Activated naive CD4-positive, alpha-beta T cell treated with anti-CD3 and anti-CD28 coated beads for 36 hours (primary cell): ENCODE results near the gene CHAMP1. TPM values are rescaled to one million over a fixed set of nuclear protein-coding genes. Genes with fewer than 3 reads are reported as not detected.
A peak's percentile ranks its signal among the peaks of the same experiment; 100 is the strongest.

ENCODE experiments used
- CTCF ChIA-PET: fragments of 350-600 bp; sonication (Branson Sonifier 250); formaldehyde crosslinking; loops from one replicate; lab custom pipeline; 2021; ENCODE audit warnings: antibody characterized with exemption; lab: Charles Lee
- DNase-seq: peaks from one replicate; pipeline ENCODE4 v3.0.0-alpha.2; 2020
- H3K27ac Mint-ChIP-seq: one replicate; pipeline ENCODE4 v1.8.0; 2021; ENCODE audit warnings: mild to moderate bottlenecking, mixed read lengths
- H3K27me3 Mint-ChIP-seq: one replicate; pipeline ENCODE4 v1.8.0; 2021; ENCODE audit warnings: low read depth, mixed read lengths
- H3K36me3 Mint-ChIP-seq: one replicate; pipeline ENCODE4 v1.8.0; 2021; ENCODE audit warnings: low read depth, mixed read lengths
- H3K4me1 Mint-ChIP-seq: one replicate; pipeline ENCODE4 v1.8.0; 2021; ENCODE audit warnings: low read depth, mixed read lengths
- H3K4me3 Mint-ChIP-seq: one replicate; pipeline ENCODE4 v1.8.0; 2021; ENCODE audit warnings: mild to moderate bottlenecking, moderate library complexity, mixed read lengths
- H3K9me3 Mint-ChIP-seq: one replicate; pipeline ENCODE4 v1.8.0; 2021; ENCODE audit warnings: mixed read lengths
- intact Hi-C: fragments of 100-400 bp; cut with micrococcal nuclease; formaldehyde crosslinking; loops from one replicate; pipeline ENCODE4 v1.15.1; 2023
- total RNA-seq, 2 experiments: library from RNA; stranded (reverse); gene quantifications; one replicate each; pipeline ENCODE4 v1.2.3, GENCODE V29; 2021

Gene CHAMP1, protein sequence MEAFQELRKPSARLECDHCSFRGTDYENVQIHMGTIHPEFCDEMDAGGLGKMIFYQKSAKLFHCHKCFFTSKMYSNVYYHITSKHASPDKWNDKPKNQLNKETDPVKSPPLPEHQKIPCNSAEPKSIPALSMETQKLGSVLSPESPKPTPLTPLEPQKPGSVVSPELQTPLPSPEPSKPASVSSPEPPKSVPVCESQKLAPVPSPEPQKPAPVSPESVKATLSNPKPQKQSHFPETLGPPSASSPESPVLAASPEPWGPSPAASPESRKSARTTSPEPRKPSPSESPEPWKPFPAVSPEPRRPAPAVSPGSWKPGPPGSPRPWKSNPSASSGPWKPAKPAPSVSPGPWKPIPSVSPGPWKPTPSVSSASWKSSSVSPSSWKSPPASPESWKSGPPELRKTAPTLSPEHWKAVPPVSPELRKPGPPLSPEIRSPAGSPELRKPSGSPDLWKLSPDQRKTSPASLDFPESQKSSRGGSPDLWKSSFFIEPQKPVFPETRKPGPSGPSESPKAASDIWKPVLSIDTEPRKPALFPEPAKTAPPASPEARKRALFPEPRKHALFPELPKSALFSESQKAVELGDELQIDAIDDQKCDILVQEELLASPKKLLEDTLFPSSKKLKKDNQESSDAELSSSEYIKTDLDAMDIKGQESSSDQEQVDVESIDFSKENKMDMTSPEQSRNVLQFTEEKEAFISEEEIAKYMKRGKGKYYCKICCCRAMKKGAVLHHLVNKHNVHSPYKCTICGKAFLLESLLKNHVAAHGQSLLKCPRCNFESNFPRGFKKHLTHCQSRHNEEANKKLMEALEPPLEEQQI
- total RNA-seq = 10 to 100 TPM; 50.6 to 52.6 TPM

DNA sequence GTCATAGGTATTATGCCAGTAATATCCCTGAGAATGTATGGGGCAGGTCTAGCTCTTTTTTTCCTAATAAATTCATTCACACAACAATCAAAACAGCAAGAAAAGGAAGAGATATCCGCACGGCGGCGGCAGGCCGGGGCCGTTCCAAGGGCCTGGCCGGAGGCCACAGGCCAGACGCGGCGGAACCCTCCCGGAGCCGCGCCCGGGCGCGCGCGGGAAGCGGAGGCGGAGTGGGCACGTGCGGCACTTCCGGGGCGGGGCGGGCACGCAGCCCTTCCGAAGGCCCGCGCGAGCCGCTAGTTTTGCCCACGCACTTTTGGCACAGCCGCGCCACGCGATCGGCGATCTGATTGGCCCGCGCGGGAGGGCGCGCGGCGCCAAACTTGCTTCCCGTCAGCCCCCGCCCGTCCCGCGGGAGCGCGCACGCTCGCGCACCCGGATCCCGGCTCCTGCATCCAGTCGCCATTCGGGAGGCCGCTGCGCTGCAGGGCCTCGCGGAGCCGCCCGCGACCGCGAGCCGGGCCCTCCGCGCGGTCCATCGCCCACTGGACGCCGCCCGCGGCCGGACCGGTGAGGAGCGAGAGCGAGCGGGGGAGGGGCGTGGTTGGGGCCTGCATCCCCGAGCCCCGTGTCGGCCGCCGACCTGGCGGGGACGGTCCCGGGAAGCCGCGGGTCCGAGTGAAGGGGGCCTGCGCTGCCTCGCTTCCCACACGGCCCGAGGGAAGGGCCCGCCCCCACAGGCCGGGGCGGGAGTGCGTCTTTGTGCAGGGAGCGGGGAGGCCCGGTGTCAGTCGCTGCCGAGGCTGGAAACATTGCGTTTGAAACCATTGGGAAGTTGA lies at the start of gene CHAMP1:
TSS of gene CHAMP1 (plus strand) at position 430 of the 839 bp plus-strand sequence. CDS start 9,340 bp downstream, outside the sequence.
- Mint-ChIP-seq H3K9me3 (no peaks in the 10 kb centered on the region), H3K36me3 (peaks cover 23% of the 10 kb centered on the region), H3K27me3 (no peaks in the 10 kb centered on the region), H3K4me3 (peak within 1 kb of the TSS; percentile 84), H3K4me1 (peaks cover 49% of the 10 kb centered on the region), H3K27ac (peak within 1 kb of the TSS; percentile 100)
- CTCF ChIA-PET = interaction anchor here (0.8 to 1.0 kb wide), 2 partner anchors 11 to 26 kb away, joined by 3 read pairs; no protein-coding TSS in a partner anchor
- intact Hi-C loops = loop anchor here (1.0 kb wide), 2 partner anchors 25 to 80 kb away; partner anchors contain the start of gene CDC16
- DNase-seq = peak; percentile 95

DNA sequence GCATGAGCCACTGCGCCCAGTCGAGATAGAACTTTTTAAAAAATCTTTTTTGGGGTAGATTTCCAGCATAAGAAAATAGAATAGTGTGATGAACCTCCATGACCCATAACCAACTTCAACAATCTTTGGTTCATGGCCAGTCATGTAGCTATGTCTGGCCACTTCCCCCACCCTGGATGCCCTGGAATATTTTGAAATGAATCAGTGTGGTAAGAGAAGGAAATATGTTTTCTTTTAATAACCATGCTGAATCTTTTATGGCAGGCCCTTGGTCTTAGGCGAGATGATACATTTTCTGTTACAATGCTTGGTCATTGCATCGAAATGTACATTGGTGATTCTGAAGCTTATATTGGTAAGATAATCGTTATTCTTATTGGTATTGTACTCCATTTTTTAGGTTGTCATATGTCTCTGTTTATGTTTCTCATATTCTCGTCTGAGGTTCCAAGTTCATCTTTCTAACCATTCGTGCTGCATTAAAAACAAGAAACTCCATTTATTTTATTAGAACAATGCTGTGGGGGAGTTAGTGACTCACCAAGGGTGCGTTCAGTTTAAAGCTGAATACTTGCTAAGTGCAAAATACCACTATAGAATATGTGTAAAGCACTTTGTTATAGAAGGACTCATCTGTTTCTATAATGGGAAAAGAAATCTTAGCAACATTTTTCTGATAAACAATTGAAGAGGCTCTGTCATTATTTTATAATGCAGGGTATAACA lies 49.3 kb upstream of the CHAMP1 start:
- intact Hi-C loops = no loop called here
- no peak for DNase-seq
- H3K4me3 Mint-ChIP-seq = no peak overlapping the region

GRCh38 chr13:114266241-114266640 lies 48.1 kb upstream of the CHAMP1 start:
- intact Hi-C loops = no loop called here
- no peak overlapping the region for H3K27ac Mint-ChIP-seq
- no peak overlapping the region for H3K4me3 Mint-ChIP-seq
- H3K27me3 Mint-ChIP-seq = no peaks in the 10 kb centered on the region
- H3K4me1 Mint-ChIP-seq = peaks cover 20% of the 10 kb centered on the region
- no peaks in the 10 kb centered on the region for H3K9me3 Mint-ChIP-seq
- CTCF ChIA-PET = interaction anchor here (0.6 kb wide), 1 partner anchor 88 kb away, joined by 3 read pairs; no protein-coding TSS in a partner anchor
- no peak for DNase-seq
- peaks cover 50% of the 10 kb centered on the region for H3K36me3 Mint-ChIP-seq

More for the DNA sequence above, 49.3 kb upstream of the CHAMP1 start:
- Mint-ChIP-seq H3K27me3 (no peaks in the 10 kb centered on the region), H3K36me3 (peaks cover 53% of the 10 kb centered on the region), H3K4me1 (peaks cover 20% of the 10 kb centered on the region), H3K27ac (no peak overlapping the region), H3K9me3 (no peaks in the 10 kb centered on the region)
- CTCF ChIA-PET = interaction anchor here (0.6 kb wide), 1 partner anchor 304 kb away, joined by 3 read pairs; no protein-coding TSS in a partner anchor

- H3K36me3 Mint-ChIP-seq = peaks cover 52% of the 10 kb centered on the region
- no peak for DNase-seq
- H3K27me3 Mint-ChIP-seq = no peaks in the 10 kb centered on the region
- no peaks in the 10 kb centered on the region for H3K9me3 Mint-ChIP-seq
- H3K4me3 Mint-ChIP-seq = no peak overlapping the region
- CTCF ChIA-PET = no interaction called here
- intact Hi-C loops = no loop called here
- peak overlapping the region; percentile 44 for H3K27ac Mint-ChIP-seq
- peaks cover 10% of the 10 kb centered on the region for H3K4me1 Mint-ChIP-seq
Observed at GRCh38 chr13:114268344-114269280, 45.7 kb upstream of the CHAMP1 start.

- intact Hi-C loops = no loop called here
- no peak for DNase-seq
- peaks cover 9% of the 10 kb centered on the region for H3K4me1 Mint-ChIP-seq
- H3K36me3 Mint-ChIP-seq = peaks cover 51% of the 10 kb centered on the region
- H3K4me3 Mint-ChIP-seq = no peak overlapping the region
- no peaks in the 10 kb centered on the region for H3K27me3 Mint-ChIP-seq
- no peaks in the 10 kb centered on the region for H3K9me3 Mint-ChIP-seq
- H3K27ac Mint-ChIP-seq = peak overlapping the region; percentile 44
- CTCF ChIA-PET = no interaction called here
Observed at GRCh38 chr13:114269281-114269770, 45.0 kb upstream of the CHAMP1 start.

DNA sequence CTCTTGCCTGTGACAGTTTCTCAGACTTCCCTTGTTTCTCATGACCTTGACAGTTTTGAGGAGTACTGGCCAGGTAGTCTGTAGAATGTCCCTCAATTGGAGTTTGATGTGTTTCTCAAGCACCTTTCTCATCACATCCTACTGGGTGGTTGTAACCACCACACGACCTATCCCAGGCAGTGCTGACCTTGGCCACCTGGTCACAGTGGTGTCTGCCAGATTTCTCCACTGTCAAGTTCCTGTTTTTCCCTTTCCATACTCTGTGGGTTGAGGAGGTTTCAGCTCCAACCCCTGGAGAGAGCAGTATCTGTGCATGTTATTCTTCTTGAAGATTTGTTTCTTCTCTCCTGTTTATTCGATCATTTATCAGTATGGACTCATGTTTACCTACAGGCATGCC lies 41.3 kb upstream of the CHAMP1 start:
- CTCF ChIA-PET = no interaction called here
- Mint-ChIP-seq H3K36me3 (peaks cover 33% of the 10 kb centered on the region), H3K9me3 (no peaks in the 10 kb centered on the region), H3K27me3 (no peaks in the 10 kb centered on the region), H3K27ac (no peak overlapping the region), H3K4me1 (peaks cover 8% of the 10 kb centered on the region), H3K4me3 (no peak overlapping the region)
- no peak for DNase-seq
- intact Hi-C loops = no loop called here

- Mint-ChIP-seq H3K9me3 (no peaks in the 10 kb centered on the region), H3K4me1 (peaks cover 17% of the 10 kb centered on the region), H3K36me3 (peaks cover 24% of the 10 kb centered on the region), H3K4me3 (no peak overlapping the region), H3K27ac (no peak overlapping the region), H3K27me3 (no peaks in the 10 kb centered on the region)
- CTCF ChIA-PET = interaction anchor here (0.9 kb wide), 1 partner anchor 29 kb away, joined by 5 read pairs; no protein-coding TSS in a partner anchor
- intact Hi-C loops = no loop called here
- DNase-seq = no peak
Observed at GRCh38 chr13:114275304-114275703, 39.0 kb upstream of the CHAMP1 start.

DNA sequence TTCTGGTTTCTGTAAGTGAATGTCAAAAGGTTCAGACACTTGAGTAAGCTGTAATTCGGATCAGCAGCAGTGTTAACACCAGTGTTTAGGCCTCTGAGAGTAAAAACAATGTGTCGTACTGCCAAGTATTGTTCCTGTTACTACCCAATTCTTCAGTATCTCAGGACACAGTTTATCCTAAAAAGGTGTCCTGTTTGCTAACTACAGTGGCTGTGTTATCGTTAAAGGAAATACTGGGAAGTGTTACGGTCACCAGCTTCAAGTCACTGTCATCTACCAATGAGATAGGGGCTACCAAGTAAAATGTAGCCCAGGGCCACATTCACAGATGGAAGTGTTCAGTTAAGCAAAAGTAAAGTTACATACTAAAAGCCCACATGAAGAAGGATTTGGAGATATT lies 35.2 kb upstream of the CHAMP1 start:
- H3K9me3 Mint-ChIP-seq = no peaks in the 10 kb centered on the region
- DNase-seq = no peak
- H3K27ac Mint-ChIP-seq = peak overlapping the region; percentile 98
- intact Hi-C loops = no loop called here
- H3K4me3 Mint-ChIP-seq = no peak overlapping the region
- H3K4me1 Mint-ChIP-seq = peaks cover 37% of the 10 kb centered on the region
- CTCF ChIA-PET = interaction anchor here (0.8 to 1.3 kb wide), 4 partner anchors 30 to 60 kb away, joined by 3 to 4 read pairs (median 3); partner anchors contain the start of gene CDC16
- no peaks in the 10 kb centered on the region for H3K27me3 Mint-ChIP-seq
- H3K36me3 Mint-ChIP-seq = peaks cover 18% of the 10 kb centered on the region

DNA sequence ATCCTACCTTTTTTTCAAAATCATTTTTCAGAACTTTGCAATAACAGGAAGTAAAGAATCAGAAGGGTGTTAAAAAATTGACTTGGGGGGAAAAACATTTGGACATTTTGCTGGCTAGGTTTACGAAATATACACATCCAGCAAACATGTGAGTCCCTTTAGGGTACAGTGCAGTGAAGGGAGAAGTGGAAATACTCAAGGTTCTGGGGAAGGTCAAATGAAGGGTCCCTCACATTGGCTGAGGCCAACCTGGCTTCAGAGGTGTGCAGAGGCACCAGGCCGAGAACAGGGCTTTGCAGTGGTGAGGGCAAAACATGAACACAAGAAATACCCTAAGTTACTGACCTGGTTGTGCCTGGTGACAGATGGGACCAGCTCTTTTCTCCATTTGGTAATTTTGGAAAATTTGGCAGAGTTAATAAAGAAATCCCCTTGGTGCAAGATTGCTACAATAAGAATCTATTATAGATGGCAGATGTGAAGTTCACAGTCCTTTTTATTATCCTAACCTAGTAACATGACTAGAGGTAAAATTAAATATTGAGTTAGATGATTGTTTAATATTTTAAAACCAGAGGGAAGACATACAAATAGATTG lies 34.4 kb upstream of the CHAMP1 start:
- intact Hi-C loops = loop anchor here (1.0 kb wide), 2 partner anchors 45 to 60 kb away; no protein-coding TSS in a partner anchor
- H3K4me1 Mint-ChIP-seq = peaks cover 41% of the 10 kb centered on the region
- no peaks in the 10 kb centered on the region for H3K9me3 Mint-ChIP-seq
- peak overlapping the region; percentile 60 for H3K4me3 Mint-ChIP-seq
- peaks cover 21% of the 10 kb centered on the region for H3K36me3 Mint-ChIP-seq
- peak overlapping the region; percentile 98 for H3K27ac Mint-ChIP-seq
- CTCF ChIA-PET = interaction anchor here (1.0 to 1.3 kb wide), 3 partner anchors 43 to 59 kb away, joined by 3 to 4 read pairs (median 3); partner anchors contain the start of gene CDC16
- no peaks in the 10 kb centered on the region for H3K27me3 Mint-ChIP-seq
- DNase-seq = peak; percentile 10
